WTC11 (cell line): Measurements from ENCODE around the gene PANX2. TPM values are rescaled to one million over a fixed set of nuclear protein-coding genes. Genes with fewer than 3 reads are reported as not detected.

Experiments used
- ATAC-seq: fragments of 200-7000 bp; cut with Tn5 transposase; 2 replicates; pipeline ENCODE4 v1.10.0; 2021; ENCODE audit warnings: mild to moderate bottlenecking, moderate library complexity
- CTCF ChIA-PET: fragments of 300-600 bp; sonication (Branson Sonifier 250); formaldehyde crosslinking; loops from one replicate; lab custom pipeline; 2021; ENCODE audit warnings: antibody characterized with exemption; lab: Charles Lee
- POLR2A ChIA-PET: fragments of 350-600 bp; sonication (Branson Sonifier 250); formaldehyde crosslinking; loops from one replicate; lab custom pipeline; 2021; ENCODE audit warnings: antibody characterized with exemption; lab: Charles Lee
- DNase-seq: peaks from one replicate; pipeline ENCODE4 v3.0.0; 2021; ENCODE audit warnings: low spot score
- H3K27ac Mint-ChIP-seq: 2 replicates; pipeline ENCODE4 v1.8.0; 2021; ENCODE audit warnings: mixed read lengths
- H3K27me3 Mint-ChIP-seq: 2 replicates; pipeline ENCODE4 v1.8.0; 2021; ENCODE audit warnings: low read depth, mild to moderate bottlenecking, moderate library complexity, mixed read lengths
- H3K36me3 Mint-ChIP-seq: 2 replicates; pipeline ENCODE4 v1.8.0; 2021; ENCODE audit warnings: mixed read lengths
- H3K4me1 Mint-ChIP-seq: 2 replicates; pipeline ENCODE4 v1.8.0; 2022; ENCODE audit warnings: mixed read lengths
- H3K4me3 Mint-ChIP-seq: 2 replicates; pipeline ENCODE4 v1.8.0; 2021; ENCODE audit warnings: mild to moderate bottlenecking, moderate library complexity, mixed read lengths
- H3K9me3 Mint-ChIP-seq: 2 replicates; pipeline ENCODE4 v1.8.0; 2021; ENCODE audit warnings: mixed read lengths
- ATF6 ChIP-seq: sonication (generic); formaldehyde crosslinking; IDR thresholded peaks from 2 replicates; pipeline ENCODE4 v1.8.1; 2023; ENCODE audit warnings: mild to moderate bottlenecking, missing genetic modification reagents
- CDX4 ChIP-seq: fragments of 250-450 bp; sonication (Bioruptor Pico); IDR thresholded peaks from 2 replicates; pipeline ENCODE4 v1.9.0; 2021; ENCODE audit warnings: moderate library complexity, mild to moderate bottlenecking, inconsistent platforms, borderline replicate concordance
- CREB1 ChIP-seq: sonication (generic); formaldehyde crosslinking; IDR thresholded peaks from 2 replicates; pipeline ENCODE4 v1.8.0; 2023; ENCODE audit warnings: mild to moderate bottlenecking, missing genetic modification reagents
- E2F1 ChIP-seq: sonication (generic); formaldehyde crosslinking; IDR thresholded peaks from 2 replicates; pipeline ENCODE4 v1.8.0; 2022; ENCODE audit warnings: mild to moderate bottlenecking, missing genetic modification reagents
- ERG ChIP-seq: fragments of 250-450 bp; sonication (Bioruptor Pico); IDR thresholded peaks from 2 replicates; pipeline ENCODE4 v1.8.0; 2021; ENCODE audit warnings: mild to moderate bottlenecking
- FOXP4 ChIP-seq: sonication (generic); formaldehyde crosslinking; IDR thresholded peaks from 2 replicates; pipeline ENCODE4 v1.8.0; 2022; ENCODE audit warnings: mild to moderate bottlenecking, missing genetic modification reagents
- HMGA2 ChIP-seq: fragments of 250-450 bp; sonication (Bioruptor Pico); IDR thresholded peaks from 2 replicates; pipeline ENCODE4 v1.4.0; 2021; ENCODE audit warnings: mild to moderate bottlenecking, moderate library complexity
- IRF1 ChIP-seq: sonication (generic); formaldehyde crosslinking; IDR thresholded peaks from 2 replicates; pipeline ENCODE4 v1.8.0; 2023; ENCODE audit warnings: missing genetic modification reagents
- IRF2 ChIP-seq: sonication (generic); formaldehyde crosslinking; IDR thresholded peaks from 2 replicates; pipeline ENCODE4 v1.8.0; 2022; ENCODE audit warnings: low read depth, missing genetic modification reagents, borderline replicate concordance
- JUN ChIP-seq: sonication (generic); formaldehyde crosslinking; IDR thresholded peaks from 2 replicates; pipeline ENCODE4 v1.8.0; 2023; ENCODE audit warnings: mild to moderate bottlenecking, missing genetic modification reagents
- MXD4 ChIP-seq: fragments of 250-450 bp; sonication (Bioruptor Pico); IDR thresholded peaks from 2 replicates; pipeline ENCODE4 v1.8.0; 2021; ENCODE audit warnings: mild to moderate bottlenecking, moderate library complexity, borderline replicate concordance
- MYBL2 ChIP-seq: sonication (generic); formaldehyde crosslinking; IDR thresholded peaks from 2 replicates; pipeline ENCODE4 v1.8.1; 2023; ENCODE audit warnings: mild to moderate bottlenecking, moderate library complexity, missing genetic modification reagents
- NFYB ChIP-seq: sonication (generic); formaldehyde crosslinking; conservative IDR thresholded peaks from 2 replicates; pipeline ENCODE4 v1.8.0; 2022; ENCODE audit warnings: low read depth, missing genetic modification reagents
- NR1H2 ChIP-seq: sonication (generic); formaldehyde crosslinking; IDR thresholded peaks from 2 replicates; pipeline ENCODE4 v1.9.0; 2021; ENCODE audit warnings: mild to moderate bottlenecking, moderate library complexity, missing genetic modification reagents
- NR2C2 ChIP-seq: sonication (generic); formaldehyde crosslinking; IDR thresholded peaks from 2 replicates; pipeline ENCODE4 v1.8.0; 2022; ENCODE audit warnings: mild to moderate bottlenecking, missing genetic modification reagents
- SOX15 ChIP-seq: fragments of 250-450 bp; sonication (Bioruptor Pico); IDR thresholded peaks from 2 replicates; pipeline ENCODE4 v1.9.0; 2021; ENCODE audit warnings: mild to moderate bottlenecking
- TP53 ChIP-seq: sonication (generic); formaldehyde crosslinking; IDR thresholded peaks from 2 replicates; pipeline ENCODE4 v1.8.1; 2023; ENCODE audit warnings: mild to moderate bottlenecking, missing genetic modification reagents
- USF1 ChIP-seq: sonication (generic); formaldehyde crosslinking; IDR thresholded peaks from 2 replicates; pipeline ENCODE4 v1.8.0; 2022; ENCODE audit warnings: mild to moderate bottlenecking, missing genetic modification reagents
- ZNF232 ChIP-seq: sonication (generic); formaldehyde crosslinking; IDR thresholded peaks from 2 replicates; pipeline ENCODE4 v1.8.0; 2022; ENCODE audit warnings: mild to moderate bottlenecking, missing genetic modification reagents
- ZNF263 ChIP-seq: sonication (generic); formaldehyde crosslinking; IDR thresholded peaks from 2 replicates; pipeline ENCODE4 v1.8.1; 2022; ENCODE audit warnings: low read depth, mild to moderate bottlenecking, moderate library complexity, missing genetic modification reagents
- ZNF396 ChIP-seq: fragments of 250-450 bp; sonication (Bioruptor Pico); IDR thresholded peaks from 2 replicates; pipeline ENCODE4 v1.8.0; 2021; ENCODE audit warnings: mild to moderate bottlenecking, moderate library complexity, borderline replicate concordance
- total RNA-seq: library from RNA; stranded (reverse); gene quantifications from 3 replicates; pipeline ENCODE4 v1.2.3, GENCODE V29; 2021
- TF ChIP-seq, protein P1 (sequence below): sonication (generic); formaldehyde crosslinking; IDR thresholded peaks from 2 replicates; pipeline ENCODE4 v1.8.1; 2023; ENCODE audit warnings: mild to moderate bottlenecking, missing genetic modification reagents, borderline replicate concordance
- TF ChIP-seq, protein P2 (sequence below): fragments of 250-450 bp; sonication (Bioruptor Pico); IDR thresholded peaks from 2 replicates; pipeline ENCODE4 v2.1.2; 2022; ENCODE audit warnings: mild to moderate bottlenecking, moderate library complexity

PANX2 gene
- total RNA-seq, 1 experiment from 2014 or later: 10.2 TPM

- H3K27ac Mint-ChIP-seq: no peak overlapping the region
- ATAC-seq (peak; percentile 64), DNase-seq (peak; percentile 68)
- ChIA-PET POLR2A (interaction anchor here (1.3 kb wide), 1 partner anchor 16 kb away, joined by 3 read pairs; no protein-coding TSS in a partner anchor), CTCF (interaction anchor here (1.0 to 2.3 kb wide), 12 partner anchors 9 to 160 kb away, joined by 3 to 14 read pairs (median 4); partner anchors contain the start of gene PANX2)
- H3K27me3 Mint-ChIP-seq: no peaks in the 10 kb centered on the region; the same call in 1 of the 2 replicates
- no peaks in the 10 kb centered on the region for H3K9me3 Mint-ChIP-seq
- H3K4me1 Mint-ChIP-seq: peaks cover 16% of the 10 kb centered on the region
- H3K36me3 Mint-ChIP-seq: no peaks in the 10 kb centered on the region; the same call in 1 of the 2 replicates
- H3K4me3 Mint-ChIP-seq: peak overlapping the region; percentile 55
- no peak for TF ChIP-seq ATF6 (CRISPR knock-in tag)
- TF ChIP-seq, protein P1, sequence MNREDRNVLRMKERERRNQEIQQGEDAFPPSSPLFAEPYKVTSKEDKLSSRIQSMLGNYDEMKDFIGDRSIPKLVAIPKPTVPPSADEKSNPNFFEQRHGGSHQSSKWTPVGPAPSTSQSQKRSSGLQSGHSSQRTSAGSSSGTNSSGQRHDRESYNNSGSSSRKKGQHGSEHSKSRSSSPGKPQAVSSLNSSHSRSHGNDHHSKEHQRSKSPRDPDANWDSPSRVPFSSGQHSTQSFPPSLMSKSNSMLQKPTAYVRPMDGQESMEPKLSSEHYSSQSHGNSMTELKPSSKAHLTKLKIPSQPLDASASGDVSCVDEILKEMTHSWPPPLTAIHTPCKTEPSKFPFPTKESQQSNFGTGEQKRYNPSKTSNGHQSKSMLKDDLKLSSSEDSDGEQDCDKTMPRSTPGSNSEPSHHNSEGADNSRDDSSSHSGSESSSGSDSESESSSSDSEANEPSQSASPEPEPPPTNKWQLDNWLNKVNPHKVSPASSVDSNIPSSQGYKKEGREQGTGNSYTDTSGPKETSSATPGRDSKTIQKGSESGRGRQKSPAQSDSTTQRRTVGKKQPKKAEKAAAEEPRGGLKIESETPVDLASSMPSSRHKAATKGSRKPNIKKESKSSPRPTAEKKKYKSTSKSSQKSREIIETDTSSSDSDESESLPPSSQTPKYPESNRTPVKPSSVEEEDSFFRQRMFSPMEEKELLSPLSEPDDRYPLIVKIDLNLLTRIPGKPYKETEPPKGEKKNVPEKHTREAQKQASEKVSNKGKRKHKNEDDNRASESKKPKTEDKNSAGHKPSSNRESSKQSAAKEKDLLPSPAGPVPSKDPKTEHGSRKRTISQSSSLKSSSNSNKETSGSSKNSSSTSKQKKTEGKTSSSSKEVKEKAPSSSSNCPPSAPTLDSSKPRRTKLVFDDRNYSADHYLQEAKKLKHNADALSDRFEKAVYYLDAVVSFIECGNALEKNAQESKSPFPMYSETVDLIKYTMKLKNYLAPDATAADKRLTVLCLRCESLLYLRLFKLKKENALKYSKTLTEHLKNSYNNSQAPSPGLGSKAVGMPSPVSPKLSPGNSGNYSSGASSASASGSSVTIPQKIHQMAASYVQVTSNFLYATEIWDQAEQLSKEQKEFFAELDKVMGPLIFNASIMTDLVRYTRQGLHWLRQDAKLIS (CRISPR knock-in tag): no peak
- TF ChIP-seq TP53: no peak
- no peak for TF ChIP-seq ERG
- TF ChIP-seq NR1H2 (CRISPR knock-in tag): no peak
- TF ChIP-seq E2F1: no peak
- no peak for TF ChIP-seq NR2C2 (CRISPR knock-in tag)
- 0 out of 2 replicates have a peak, but pooled peaks have one; percentile 20 for TF ChIP-seq FOXP4 (CRISPR knock-in tag)
- TF ChIP-seq CDX4 (CRISPR knock-in tag): no peak
- no peak for TF ChIP-seq ZNF232 (CRISPR knock-in tag)
- no peak for TF ChIP-seq IRF1
- no peak for TF ChIP-seq ZNF263 (CRISPR knock-in tag)
- TF ChIP-seq MXD4: no peak
- TF ChIP-seq, protein P2, sequence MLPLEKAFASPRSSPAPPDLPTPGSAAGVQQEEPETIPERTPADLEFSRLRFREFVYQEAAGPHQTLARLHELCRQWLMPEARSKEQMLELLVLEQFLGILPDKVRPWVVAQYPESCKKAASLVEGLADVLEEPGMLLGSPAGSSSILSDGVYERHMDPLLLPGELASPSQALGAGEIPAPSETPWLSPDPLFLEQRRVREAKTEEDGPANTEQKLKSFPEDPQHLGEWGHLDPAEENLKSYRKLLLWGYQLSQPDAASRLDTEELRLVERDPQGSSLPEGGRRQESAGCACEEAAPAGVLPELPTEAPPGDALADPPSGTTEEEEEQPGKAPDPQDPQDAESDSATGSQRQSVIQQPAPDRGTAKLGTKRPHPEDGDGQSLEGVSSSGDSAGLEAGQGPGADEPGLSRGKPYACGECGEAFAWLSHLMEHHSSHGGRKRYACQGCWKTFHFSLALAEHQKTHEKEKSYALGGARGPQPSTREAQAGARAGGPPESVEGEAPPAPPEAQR (CRISPR knock-in tag): no peak
- 0 out of 2 replicates have a peak, but pooled peaks have one; percentile 7 for TF ChIP-seq NFYB (CRISPR knock-in tag)
- TF ChIP-seq HMGA2: no peak
- no peak for TF ChIP-seq MYBL2
- TF ChIP-seq CREB1 (CRISPR knock-in tag): no peak
- no peak for TF ChIP-seq USF1 (CRISPR knock-in tag)
- no peak for TF ChIP-seq SOX15 (CRISPR knock-in tag)
- TF ChIP-seq ZNF396 (CRISPR knock-in tag): no peak
- no peak for TF ChIP-seq JUN (CRISPR knock-in tag)
- no peak for TF ChIP-seq IRF2 (CRISPR knock-in tag)
Observed at GRCh38 chr22:50190182-50190940, 19.8 kb downstream of the PANX2 start.
